ENCODE measurements around the gene IGDCC3. TPM values are rescaled to one million over a fixed set of nuclear protein-coding genes. Genes with fewer than 3 reads are reported as not detected.
A peak's percentile ranks its signal among the peaks of the same experiment; 100 is the strongest.

IGDCC3 gene
- total and polyA plus RNA-seq, 2 of the 8 experiments (the other 6 are each of a cell fraction or from before 2014, with no cell fraction given): 26.8 to 45.7 TPM

GRCh38 chr15:65396283-65396964 is 18.6 kb upstream of the IGDCC3 start (continued):
- TF ChIP-seq CTCF (IDR thresholded peaks at IDR 0.05; ENCODE audit: control extremely low read depth in 1 of 3, insufficient read depth in 1 of 3, low read depth in 1 of 3, low read length in 3 of 3): no peak
- no peak for TF ChIP-seq RNF2 (IDR thresholded peaks at IDR 0.05; ENCODE audit: borderline replicate concordance, low read depth, low read length, missing control alignments, poor library complexity, severe bottlenecking)
- no peak for TF ChIP-seq BRCA1 (IDR thresholded peaks at IDR 0.05; ENCODE audit: low read depth, low read length)
- no peak for TF ChIP-seq CBX8 (IDR thresholded peaks at IDR 0.05; ENCODE audit: borderline replicate concordance, low read depth, low read length)
- peak; percentile 86 for TF ChIP-seq SUZ12 (IDR thresholded peaks at IDR 0.05; ENCODE audit: low read length)
- TF ChIP-seq SP4 (IDR thresholded peaks at IDR 0.05; ENCODE audit: low read length): no peak
- TF ChIP-seq ASH2L (IDR thresholded peaks at IDR 0.05; ENCODE audit: low read length): peak; percentile 34
- 0 out of 2 replicates have a peak, but pooled peaks have one; percentile 40 for TF ChIP-seq RBBP5 (IDR thresholded peaks at IDR 0.05; ENCODE audit: borderline replicate concordance, low read depth, low read length)
- 0 out of 2 replicates have a peak, but pooled peaks have one; percentile 13 for TF ChIP-seq GABPA (IDR thresholded peaks at IDR 0.05; ENCODE audit: borderline replicate concordance, insufficient read depth, low read length)
- 0 out of 2 replicates have a peak, but pooled peaks have one; percentile 23 for TF ChIP-seq YY1 (IDR thresholded peaks at IDR 0.05; ENCODE audit: low read depth, low read length)
- TF ChIP-seq KDM5A (IDR thresholded peaks at IDR 0.05; ENCODE audit: low read length): no peak
- TF ChIP-seq JUND (IDR thresholded peaks at IDR 0.05; ENCODE audit: low read length): no peak
- no peak for TF ChIP-seq E2F6 (IDR thresholded peaks at IDR 0.05)
- TF ChIP-seq HDAC2 (IDR thresholded peaks at IDR 0.05; ENCODE audit: borderline replicate concordance in 1 of 2, low read depth in 2 of 2, low read length in 2 of 2): no peak

Data from H1 (cell line).